Subcutaneous preadipocyte (primary cell): ENCODE measurements around the gene ZNF80. TPM values are rescaled to one million over a fixed set of nuclear protein-coding genes. Genes with fewer than 3 reads are reported as not detected.

Experiments used
- total RNA-seq: library from RNA; depleted of rRNA; stranded (reverse); fragments of >200 nt; gene quantifications from 2 replicates; pipeline ENCODE4 v1.2.3, GENCODE V29; 2012

ZNF80 gene
- total RNA-seq = not detected in 2 replicates

DNA sequence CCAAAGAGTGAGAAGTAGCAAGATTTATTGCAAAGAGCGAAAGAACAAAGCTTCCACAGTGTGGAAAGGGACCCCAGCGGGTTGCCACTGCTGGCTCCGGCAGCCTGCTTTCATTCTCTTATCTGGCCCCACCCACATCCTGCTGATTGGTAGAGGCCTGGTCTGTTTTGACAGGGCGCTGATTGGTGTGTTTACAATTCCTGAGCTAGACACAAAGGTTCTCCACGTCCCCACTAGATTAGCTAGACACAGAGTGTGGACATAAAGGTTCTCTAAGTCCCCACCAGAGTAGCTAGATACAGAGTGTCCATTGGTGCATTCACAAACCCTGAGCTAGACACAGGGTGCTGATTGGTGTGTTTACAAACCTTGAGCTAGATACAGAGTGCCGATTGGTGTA is at the start of gene ZNF80:
Gene ZNF80 (minus strand): TSS at position 101 of the 400 bp plus-strand sequence. CDS start 504 bp downstream, outside the sequence.

Other genes with a start within 250 kb of the ZNF80 start
- gene CCDC191, start 181.1 kb downstream of the ZNF80 start, total RNA-seq = 1.5 and 1.8 TPM in 2 replicates
- gene QTRT2, start 180.8 kb downstream of the ZNF80 start, total RNA-seq = 16.2 and 27.6 TPM in 2 replicates
- not detected in 2 replicates for gene DRD3, start 58.5 kb downstream of the ZNF80 start, total RNA-seq
- gene TIGIT, start 56.5 kb upstream of the ZNF80 start, total RNA-seq = not detected in 2 replicates